Activated T-cell treated with anti-CD3 and anti-CD28 coated beads for 48 hours (primary cell): Measurements from ENCODE around the gene LRMDA.

Experiments
- DNase-seq: peaks from one replicate; pipeline ENCODE4 v3.0.0-alpha.2; 2020; ENCODE audit warnings: low read depth

The LRMDA gene

DNA sequence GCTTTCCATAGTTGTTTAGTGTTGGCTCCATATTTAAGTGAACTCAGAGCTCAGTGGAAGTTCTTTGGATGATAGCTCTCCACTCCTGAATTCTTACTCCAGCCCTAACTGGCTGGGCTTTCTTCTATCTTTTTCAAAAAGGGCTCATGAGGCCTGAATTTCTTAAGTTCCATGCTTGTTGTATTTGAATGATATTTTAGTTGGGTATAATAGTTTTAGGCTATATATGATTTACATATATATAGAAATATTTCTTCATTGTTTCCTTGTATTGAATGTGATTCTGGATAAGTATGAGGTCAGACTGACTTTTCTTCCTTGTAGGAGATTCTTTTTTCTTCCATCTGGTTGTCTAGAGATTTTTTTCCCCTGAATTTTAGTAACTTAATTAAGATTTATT is 843.5 kb downstream of the LRMDA start:
- no peak for DNase-seq

- DNase-seq, result no peak
Measured at GRCh38 chr10:76278811-76279460, 847.5 kb downstream of the LRMDA start.

- DNase-seq, result no peak
Measured at GRCh38 chr10:76281659-76282058, 850.2 kb downstream of the LRMDA start.

DNA sequence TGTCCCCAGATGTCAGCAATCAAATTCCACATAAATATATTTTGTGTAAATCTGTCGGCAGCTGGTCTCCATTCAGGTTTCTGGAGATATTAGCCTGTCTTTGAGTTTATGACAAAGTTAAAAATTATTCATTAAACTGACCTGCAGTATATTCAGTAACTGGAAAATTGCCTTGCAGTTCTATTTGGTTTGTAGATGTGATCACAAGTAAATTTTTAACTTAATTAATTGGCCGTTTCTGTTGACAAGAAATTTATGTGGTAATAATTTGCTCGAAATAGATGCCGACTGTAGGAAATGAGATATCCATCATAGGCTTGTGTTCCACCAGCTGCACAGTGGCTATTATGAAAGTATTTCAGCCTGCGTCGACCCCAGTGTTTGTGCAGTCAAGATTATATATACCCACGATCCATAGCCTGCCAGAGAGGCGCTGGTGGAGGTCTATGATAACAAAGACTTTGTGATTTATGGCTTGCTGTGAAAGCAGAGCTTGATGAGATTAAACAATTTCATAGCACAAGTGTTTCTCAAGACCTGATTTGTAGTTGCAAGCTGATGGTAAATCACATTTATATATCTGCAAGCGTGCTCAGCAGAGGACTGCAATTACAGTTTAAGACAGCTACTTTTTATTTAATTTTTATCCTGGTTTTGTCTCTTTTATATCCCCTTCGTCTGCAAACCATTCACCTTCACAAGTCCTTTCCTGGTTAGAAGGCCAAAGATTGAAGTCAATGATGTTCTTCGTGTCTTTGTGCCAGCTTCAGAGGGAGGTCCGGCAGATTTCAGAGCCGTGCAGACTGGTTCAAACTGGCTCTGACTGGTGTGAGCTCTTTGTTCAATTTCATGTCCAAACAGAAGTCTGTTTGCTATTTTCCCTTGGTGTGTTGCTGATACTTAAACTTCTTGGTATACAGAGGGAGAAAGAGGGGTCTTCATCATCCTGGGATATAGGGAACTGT is 850.9 kb downstream of the LRMDA start:
- no peak for DNase-seq

DNA sequence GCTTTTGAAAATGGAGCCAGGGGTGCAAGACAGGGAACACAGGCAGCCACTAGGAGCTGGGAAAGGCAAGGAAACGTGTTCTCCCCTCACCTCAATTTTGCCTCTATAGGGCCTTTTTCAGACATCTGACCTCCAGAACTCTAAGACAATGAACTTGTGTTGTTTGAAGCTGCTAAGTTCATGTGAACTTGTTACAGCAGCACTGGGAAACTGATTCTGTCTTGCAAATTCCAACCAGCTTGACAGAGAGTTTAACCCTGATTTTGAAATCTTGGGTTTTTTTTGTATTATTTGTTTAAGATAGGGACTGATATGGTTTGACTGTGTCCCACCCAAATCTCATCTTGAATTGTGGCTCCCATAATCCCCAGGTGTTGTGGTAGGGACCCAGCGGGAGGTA is 852.9 kb downstream of the LRMDA start:
- no peak for DNase-seq

GRCh38 chr10:76285012-76285411 is 853.6 kb downstream of the LRMDA start:
- DNase-seq, result no peak

DNA sequence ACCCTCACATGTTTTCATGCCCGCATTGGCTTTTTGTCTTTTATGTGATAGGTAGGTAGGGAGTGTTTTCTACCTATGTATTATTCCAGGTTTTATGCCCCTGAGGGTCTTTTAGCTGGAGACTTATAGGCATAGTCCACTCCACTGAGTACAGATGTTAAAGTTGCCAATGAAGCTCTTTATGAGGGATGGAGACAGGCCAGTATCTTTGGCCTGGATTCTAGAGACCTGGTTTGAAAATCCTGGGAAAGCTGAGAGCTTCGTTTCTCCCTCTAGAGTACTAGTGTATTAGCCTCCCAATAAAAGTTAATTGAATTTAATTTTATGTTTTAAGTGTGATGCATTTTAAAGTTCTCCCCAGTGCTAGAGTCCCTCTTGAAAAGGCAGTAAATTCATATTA is 854.1 kb downstream of the LRMDA start:
- DNase-seq, result no peak

DNA sequence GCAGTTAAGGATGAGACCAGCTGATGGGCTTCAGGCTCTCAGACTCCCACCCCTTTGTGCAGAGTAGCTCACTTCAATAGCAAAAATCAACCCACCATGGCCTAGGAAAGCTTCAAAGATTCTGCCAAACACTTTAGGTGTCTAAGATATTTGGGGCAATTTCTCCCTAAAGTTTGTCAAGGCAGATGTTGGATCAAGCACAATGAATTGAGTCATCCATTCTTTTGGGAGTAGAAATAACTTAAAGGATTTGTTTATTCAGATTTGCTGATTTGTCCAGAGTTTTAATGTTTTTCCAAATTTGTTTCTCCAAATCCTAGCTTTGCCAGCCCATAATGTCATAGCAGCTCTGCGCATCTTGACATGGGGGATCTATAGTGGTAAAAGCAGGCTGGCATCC is 855.1 kb downstream of the LRMDA start:
- DNase-seq, result no peak

DNA sequence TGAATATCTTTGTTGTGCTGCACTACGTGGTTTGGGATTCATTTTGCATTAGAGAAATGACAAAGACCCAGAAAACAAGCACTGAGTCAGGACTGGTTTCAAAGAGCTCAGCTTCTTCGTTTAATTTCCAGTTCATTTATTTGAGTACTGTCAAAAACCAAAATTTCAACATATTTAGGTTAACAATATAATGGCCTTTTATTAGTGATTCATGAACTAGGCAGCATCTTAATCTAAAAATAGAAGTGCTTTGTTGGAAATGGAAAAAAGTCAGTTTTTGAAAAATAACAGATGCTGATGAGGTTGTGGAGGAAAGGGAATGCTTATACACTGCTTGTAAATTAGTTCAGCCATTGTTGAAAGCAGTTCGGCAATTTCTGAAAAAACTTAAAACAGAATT is 856.4 kb downstream of the LRMDA start:
- no peak for DNase-seq

DNA sequence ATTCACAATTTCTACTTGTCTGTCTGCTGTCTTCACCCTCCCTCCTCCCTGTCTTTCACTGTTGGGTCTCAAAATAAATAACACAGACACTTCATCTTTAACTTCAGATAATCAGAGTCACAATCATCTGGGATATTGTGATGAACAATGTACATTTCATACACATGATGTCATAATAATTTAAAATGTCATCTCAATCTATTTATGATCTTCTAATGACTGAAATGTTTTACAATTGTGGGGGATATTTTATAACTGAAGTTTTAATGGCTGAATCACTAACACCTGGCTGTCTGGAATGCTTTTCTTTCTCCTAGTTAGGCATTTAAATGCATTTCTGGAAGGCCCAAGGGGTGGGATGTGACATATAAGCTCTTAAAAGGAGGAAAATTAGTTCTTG is 859.8 kb downstream of the LRMDA start:
- no peak for DNase-seq

DNA sequence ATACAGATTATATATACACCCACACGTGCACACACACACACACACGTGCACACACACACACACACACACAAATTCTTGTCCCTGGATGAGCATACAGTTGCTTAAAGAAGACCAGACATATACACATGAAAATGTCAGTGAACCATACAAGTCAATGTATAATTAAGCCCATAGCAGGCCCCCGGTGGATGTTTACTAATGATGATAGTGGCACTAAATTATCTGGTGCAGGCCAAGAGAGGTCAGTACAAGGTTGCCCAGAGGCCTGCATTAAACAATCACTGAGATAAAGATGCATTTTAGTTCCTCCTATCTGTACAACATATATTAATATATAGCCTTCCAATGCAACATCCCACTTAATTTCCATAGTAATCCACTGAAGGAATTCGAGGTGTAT is 860.5 kb downstream of the LRMDA start:
- no peak for DNase-seq

DNA sequence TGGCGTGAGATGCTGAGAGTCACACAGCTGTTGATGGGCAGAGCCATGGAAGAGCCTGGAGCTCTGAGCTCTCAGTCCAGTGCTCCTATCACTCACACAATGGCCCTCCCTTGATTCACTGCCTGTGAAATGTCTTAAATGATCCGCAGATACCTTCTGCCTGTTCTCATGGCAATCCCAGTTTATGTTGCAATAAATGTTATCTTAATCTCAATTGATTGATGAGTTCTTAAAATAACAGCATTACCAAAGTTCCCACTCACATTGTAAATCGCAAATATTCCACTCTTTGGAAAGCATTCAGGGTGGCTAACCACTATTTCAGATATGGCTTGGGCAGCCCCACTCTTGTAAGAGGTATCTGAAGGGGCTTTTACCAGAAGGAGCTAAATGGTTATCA is 865.5 kb downstream of the LRMDA start:
- no peak for DNase-seq

GRCh38 chr10:76297358-76297757 is 865.9 kb downstream of the LRMDA start:
- DNase-seq, result no peak

DNA sequence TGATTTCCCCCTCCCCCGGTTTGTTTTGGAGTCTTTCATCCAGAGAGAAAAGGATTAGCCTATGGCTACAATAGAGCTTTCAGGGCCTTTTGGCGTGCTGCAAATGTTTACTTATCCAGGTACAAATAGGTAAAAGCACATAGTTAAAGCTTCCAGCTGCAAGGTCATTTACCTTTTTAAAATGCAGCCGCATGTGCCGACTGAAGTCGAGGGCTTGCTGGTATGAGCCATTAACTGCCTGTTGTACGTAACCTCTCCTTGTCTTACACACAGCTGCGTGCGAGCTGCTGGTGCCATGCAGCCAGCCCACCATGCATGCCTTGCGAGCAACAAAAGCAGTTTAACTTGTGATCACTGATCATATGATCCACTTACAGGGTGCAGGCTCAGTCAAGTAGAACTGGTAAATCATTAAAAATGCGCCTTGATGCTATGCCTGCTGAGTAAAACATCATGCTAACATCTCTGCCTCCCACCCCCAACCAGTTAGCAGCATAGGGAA is 866.4 kb downstream of the LRMDA start:
- no peak for DNase-seq

- no peak for DNase-seq
Measured at GRCh38 chr10:76298329-76298728, 866.9 kb downstream of the LRMDA start.

- no peak for DNase-seq
Measured at GRCh38 chr10:76299501-76299900, 868.1 kb downstream of the LRMDA start.

GRCh38 chr10:76301211-76301610 is 869.8 kb downstream of the LRMDA start:
- DNase-seq, result no peak

DNA sequence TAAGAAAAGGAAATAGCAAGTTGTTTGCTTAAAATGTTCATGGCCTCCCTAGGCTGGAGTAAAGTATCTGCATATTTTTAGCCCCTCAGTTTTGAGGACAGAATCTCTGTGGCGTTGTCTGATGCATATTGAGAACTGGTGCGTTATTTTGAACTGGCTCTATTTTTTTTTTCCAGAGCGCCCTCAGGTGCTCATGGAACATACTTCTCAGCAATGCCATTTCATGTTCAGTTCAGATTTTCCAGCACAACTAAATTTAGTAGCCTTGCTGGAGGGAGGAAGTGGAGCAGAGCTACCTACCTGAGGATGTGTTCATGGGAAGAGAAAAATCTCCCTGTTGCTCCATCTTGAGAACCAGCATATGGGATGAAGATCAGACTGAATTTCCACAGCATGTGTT is 870.5 kb downstream of the LRMDA start:
- DNase-seq, result no peak

DNA sequence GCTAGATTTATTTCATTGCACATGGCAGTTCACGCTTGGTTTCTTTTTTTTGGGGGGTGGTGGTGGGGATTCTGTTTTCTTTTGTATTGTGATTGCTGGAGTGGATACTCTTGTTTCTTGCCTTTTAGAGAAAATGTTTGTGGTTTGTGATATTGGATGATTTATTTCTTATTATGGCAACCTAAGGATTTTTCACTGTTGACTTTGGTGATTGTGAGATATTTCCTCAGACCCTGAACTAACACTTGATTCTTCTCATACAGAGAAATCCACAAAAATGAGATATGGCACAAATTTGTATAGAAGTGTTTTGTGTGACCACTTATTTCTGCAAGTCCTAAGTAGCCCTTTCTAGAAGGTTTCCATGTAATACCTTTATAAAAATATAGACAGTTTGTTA is 871.1 kb downstream of the LRMDA start:
- no peak for DNase-seq

- DNase-seq, result no peak
Measured at GRCh38 chr10:76302961-76303630, 871.7 kb downstream of the LRMDA start.

GRCh38 chr10:76303682-76304316 is 872.4 kb downstream of the LRMDA start:
- DNase-seq, result peak; percentile 2

DNA sequence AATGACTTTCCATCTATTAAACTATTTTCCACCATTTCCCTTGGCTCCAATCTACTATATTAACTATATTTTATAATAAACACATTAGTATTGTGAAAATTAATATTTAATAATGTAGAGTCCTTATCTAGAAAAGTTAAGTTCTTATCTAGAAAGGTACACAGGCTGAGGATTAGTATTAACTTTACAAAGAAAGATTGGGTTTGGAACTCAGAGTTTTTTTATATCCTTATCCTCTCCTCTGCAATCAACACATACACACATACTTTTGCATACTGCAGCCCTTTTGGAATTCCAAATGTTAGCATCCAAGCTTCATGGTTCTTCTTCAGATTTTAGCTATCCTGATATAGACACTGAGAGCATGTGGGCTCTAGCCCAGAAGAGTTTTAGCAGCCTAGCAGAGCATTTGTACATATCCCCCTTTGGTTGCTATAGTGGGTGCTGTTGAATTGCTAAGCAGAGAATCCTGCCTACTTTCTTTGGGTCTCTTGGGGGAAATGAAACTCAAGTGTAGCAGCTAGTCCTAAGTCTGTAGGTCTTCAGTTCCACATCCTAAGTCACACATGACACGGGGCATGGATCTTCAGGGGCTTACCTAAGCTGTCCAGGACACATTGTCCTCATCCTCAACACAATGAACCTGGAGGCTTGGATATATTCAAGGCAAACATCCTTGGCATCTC is 874.6 kb downstream of the LRMDA start:
- DNase-seq, result no peak
